Right lobe of liver (tissue), 4 donors: ENCODE data around the gene DDX55.
"Not testable (repeated sequence)": the region's sequence is repeated elsewhere in the genome, so short reads cannot be mapped to it uniquely, and the experiment has no call there.

Experiments
- CTCF ChIP-seq, 4 donors: fragments of 200-600 bp in 3 of 4; fragments of 450-650 bp in 1 of 4; IDR thresholded peaks; one replicate each; pipeline versions ENCODE4 v1.5.1 to v1.8.0; 2016 to 2022; ENCODE audit warnings: antibody characterized with exemption in 4 of 4, mild to moderate bottlenecking in 2 of 4
- POLR2A ChIP-seq: fragments of 450-650 bp; IDR thresholded peaks from one replicate; pipeline ENCODE4 v1.6.1; 2017; ENCODE audit warnings: antibody characterized with exemption, mild to moderate bottlenecking
- donor health status: DM: no; HTN: no; CAD: no.
- donor health status: DM: no; HTN: no; CAD: no.
- donor health status: DM: no; HTN: yes; CAD: no.

- not testable (repeated sequence) for TF ChIP-seq CTCF (IDR thresholded peaks at IDR 0.05); POLR2A
These were observed 43.4 kb upstream of the DDX55 start for GRCh38 chr12:123558487-123558886.
